ENCODE measurements around the gene TMEM250.

TMEM250 gene

GRCh38 chr9:136140966-136141365 is 22.3 kb upstream of the TMEM250 start:
- H3K9ac ChIP-seq (ENCODE audit: low read depth in 1 of 2, low read length in 2 of 2) = no peak overlapping the region
- no peaks in the 10 kb centered on the region for H3K36me3 ChIP-seq (ENCODE audit: control insufficient read depth in 2 of 2, insufficient read depth in 2 of 2, low read length in 2 of 2)
- no peaks in the 10 kb centered on the region for H3K9me3 ChIP-seq (ENCODE audit: control insufficient read depth in 2 of 2, low read length in 2 of 2)
- H3K27ac ChIP-seq (ENCODE audit: low read depth in 2 of 2, low read length in 2 of 2) = no peak overlapping the region
- H3K4me1 ChIP-seq (ENCODE audit: control insufficient read depth in 2 of 2, insufficient read depth in 2 of 2, low read length in 2 of 2) = no peaks in the 10 kb centered on the region
- H3K27me3 ChIP-seq (ENCODE audit: control insufficient read depth in 2 of 2, insufficient read depth in 2 of 2, low read length in 2 of 2) = peaks cover 2 to 15% of the 10 kb centered on the region in 2 donors
- no peak overlapping the region for H3K4me3 ChIP-seq (ENCODE audit: low read length in 2 of 2)

- Histone ChIP-seq H3K27ac (ENCODE audit: low read depth in 2 of 2, low read length in 2 of 2) (no peak overlapping the region), H3K4me3 (ENCODE audit: low read length in 2 of 2) (no peak overlapping the region), H3K27me3 (ENCODE audit: control insufficient read depth in 2 of 2, insufficient read depth in 2 of 2, low read length in 2 of 2) (peaks cover 4 to 18% of the 10 kb centered on the region in 2 donors), H3K9me3 (ENCODE audit: control insufficient read depth in 2 of 2, low read length in 2 of 2) (no peaks in the 10 kb centered on the region), H3K4me1 (ENCODE audit: control insufficient read depth in 2 of 2, insufficient read depth in 2 of 2, low read length in 2 of 2) (no peaks in the 10 kb centered on the region), H3K9ac (ENCODE audit: low read depth in 1 of 2, low read length in 2 of 2) (no peak overlapping the region), H3K36me3 (ENCODE audit: control insufficient read depth in 2 of 2, insufficient read depth in 2 of 2, low read length in 2 of 2) (no peaks in the 10 kb centered on the region)
Observed at GRCh38 chr9:136140046-136140445, 21.4 kb upstream of the TMEM250 start.

DNA sequence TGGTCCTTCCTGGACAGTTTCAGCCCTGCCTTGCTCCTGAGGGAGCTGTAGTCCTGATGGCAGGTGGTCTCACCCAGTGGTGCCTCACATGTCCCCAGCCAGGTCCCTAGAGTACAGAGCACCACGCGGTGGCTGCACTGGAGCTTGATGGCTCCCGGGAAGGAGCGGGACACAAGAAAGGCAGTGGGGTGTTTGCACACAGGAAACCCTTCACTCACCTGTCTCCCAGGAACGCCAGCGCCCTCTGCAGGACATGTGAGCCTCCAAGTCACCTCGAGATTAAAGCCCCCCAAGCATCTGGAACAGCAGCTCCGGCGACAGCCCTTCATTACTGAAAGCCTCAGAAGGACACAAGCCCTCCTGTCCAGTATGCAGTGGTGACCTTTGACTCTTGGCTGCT is 19.9 kb upstream of the TMEM250 start:
- no peaks in the 10 kb centered on the region for H3K9me3 ChIP-seq (ENCODE audit: control insufficient read depth in 2 of 2, low read length in 2 of 2)
- H3K27me3 ChIP-seq (ENCODE audit: control insufficient read depth in 2 of 2, insufficient read depth in 2 of 2, low read length in 2 of 2) = peaks cover 11 to 24% of the 10 kb centered on the region in 2 donors
- H3K9ac ChIP-seq (ENCODE audit: low read depth in 1 of 2, low read length in 2 of 2) = no peak overlapping the region
- H3K27ac ChIP-seq (ENCODE audit: low read depth in 2 of 2, low read length in 2 of 2) = no peak overlapping the region
- no peak overlapping the region for H3K4me3 ChIP-seq (ENCODE audit: low read length in 2 of 2)
- no peaks in the 10 kb centered on the region for H3K36me3 ChIP-seq (ENCODE audit: control insufficient read depth in 2 of 2, insufficient read depth in 2 of 2, low read length in 2 of 2)
- H3K4me1 ChIP-seq (ENCODE audit: control insufficient read depth in 2 of 2, insufficient read depth in 2 of 2, low read length in 2 of 2) = peaks cover 0 to 4% of the 10 kb centered on the region in 2 donors

DNA sequence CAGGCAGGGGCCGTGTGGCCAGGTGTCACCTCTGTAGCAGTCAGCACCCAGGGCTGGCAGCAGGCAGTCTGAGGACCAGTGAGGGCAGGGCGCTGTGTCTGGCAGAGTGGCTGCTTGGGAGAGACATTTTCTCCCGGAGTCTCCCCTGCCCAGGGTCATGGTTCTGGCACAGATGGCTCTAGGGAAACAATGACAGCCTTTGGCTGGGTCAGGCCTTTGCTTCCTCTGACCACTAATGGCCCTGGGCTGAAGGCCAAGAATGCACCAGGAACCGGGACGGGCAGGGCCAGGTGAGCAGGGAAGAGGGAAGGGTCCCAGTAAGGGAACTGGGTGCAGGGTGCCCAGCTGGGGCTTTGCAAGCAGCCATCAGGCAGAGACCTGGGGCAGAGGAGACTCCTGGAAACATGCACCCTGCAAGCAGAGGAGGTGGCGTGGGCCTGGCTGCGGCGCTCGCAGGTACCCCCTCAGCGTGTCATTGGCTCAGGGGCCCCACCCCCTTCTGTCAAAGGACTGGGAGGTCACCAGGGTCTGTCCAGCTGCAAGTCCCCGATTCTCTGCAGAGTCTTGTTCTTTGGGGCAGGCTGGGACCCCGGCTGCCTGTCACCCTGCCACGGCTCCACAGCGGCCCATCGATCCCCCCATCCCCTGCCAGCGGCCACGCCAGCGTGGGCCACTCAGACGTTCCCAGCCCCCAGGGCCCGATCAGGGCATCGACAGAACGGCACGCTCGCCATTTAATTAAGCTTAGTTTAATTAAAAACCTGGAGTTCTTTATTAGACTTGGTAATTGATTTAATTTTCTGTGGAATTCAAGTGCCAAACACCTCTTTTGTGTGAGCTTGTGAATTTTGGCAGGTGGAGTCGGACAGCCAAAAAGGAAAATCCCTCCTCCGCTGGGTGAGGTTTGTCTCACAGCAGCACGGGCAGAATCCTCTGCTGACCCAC is 18.9 kb upstream of the TMEM250 start:
- Histone ChIP-seq H3K4me3 (ENCODE audit: low read length in 2 of 2) (no peak overlapping the region), H3K9me3 (ENCODE audit: control insufficient read depth in 2 of 2, low read length in 2 of 2) (no peaks in the 10 kb centered on the region), H3K27me3 (ENCODE audit: control insufficient read depth in 2 of 2, insufficient read depth in 2 of 2, low read length in 2 of 2) (peaks cover 12 to 23% of the 10 kb centered on the region in 2 donors), H3K36me3 (ENCODE audit: control insufficient read depth in 2 of 2, insufficient read depth in 2 of 2, low read length in 2 of 2) (no peaks in the 10 kb centered on the region), H3K9ac (ENCODE audit: low read depth in 1 of 2, low read length in 2 of 2) (no peak overlapping the region), H3K27ac (ENCODE audit: low read depth in 2 of 2, low read length in 2 of 2) (no peak overlapping the region), H3K4me1 (ENCODE audit: control insufficient read depth in 2 of 2, insufficient read depth in 2 of 2, low read length in 2 of 2) (peaks cover 0 to 5% of the 10 kb centered on the region in 2 donors)

GRCh38 chr9:136136127-136136925 is 17.7 kb upstream of the TMEM250 start:
- Histone ChIP-seq H3K4me1 (ENCODE audit: control insufficient read depth in 2 of 2, insufficient read depth in 2 of 2, low read length in 2 of 2) (peaks cover 0 to 6% of the 10 kb centered on the region in 2 donors), H3K4me3 (ENCODE audit: low read length in 2 of 2) (no peak overlapping the region), H3K9me3 (ENCODE audit: control insufficient read depth in 2 of 2, low read length in 2 of 2) (no peaks in the 10 kb centered on the region), H3K9ac (ENCODE audit: low read depth in 1 of 2, low read length in 2 of 2) (no peak overlapping the region), H3K27me3 (ENCODE audit: control insufficient read depth in 2 of 2, insufficient read depth in 2 of 2, low read length in 2 of 2) (peaks cover 23 to 35% of the 10 kb centered on the region in 2 donors), H3K36me3 (ENCODE audit: control insufficient read depth in 2 of 2, insufficient read depth in 2 of 2, low read length in 2 of 2) (no peaks in the 10 kb centered on the region), H3K27ac (ENCODE audit: low read depth in 2 of 2, low read length in 2 of 2) (no peak overlapping the region)

DNA sequence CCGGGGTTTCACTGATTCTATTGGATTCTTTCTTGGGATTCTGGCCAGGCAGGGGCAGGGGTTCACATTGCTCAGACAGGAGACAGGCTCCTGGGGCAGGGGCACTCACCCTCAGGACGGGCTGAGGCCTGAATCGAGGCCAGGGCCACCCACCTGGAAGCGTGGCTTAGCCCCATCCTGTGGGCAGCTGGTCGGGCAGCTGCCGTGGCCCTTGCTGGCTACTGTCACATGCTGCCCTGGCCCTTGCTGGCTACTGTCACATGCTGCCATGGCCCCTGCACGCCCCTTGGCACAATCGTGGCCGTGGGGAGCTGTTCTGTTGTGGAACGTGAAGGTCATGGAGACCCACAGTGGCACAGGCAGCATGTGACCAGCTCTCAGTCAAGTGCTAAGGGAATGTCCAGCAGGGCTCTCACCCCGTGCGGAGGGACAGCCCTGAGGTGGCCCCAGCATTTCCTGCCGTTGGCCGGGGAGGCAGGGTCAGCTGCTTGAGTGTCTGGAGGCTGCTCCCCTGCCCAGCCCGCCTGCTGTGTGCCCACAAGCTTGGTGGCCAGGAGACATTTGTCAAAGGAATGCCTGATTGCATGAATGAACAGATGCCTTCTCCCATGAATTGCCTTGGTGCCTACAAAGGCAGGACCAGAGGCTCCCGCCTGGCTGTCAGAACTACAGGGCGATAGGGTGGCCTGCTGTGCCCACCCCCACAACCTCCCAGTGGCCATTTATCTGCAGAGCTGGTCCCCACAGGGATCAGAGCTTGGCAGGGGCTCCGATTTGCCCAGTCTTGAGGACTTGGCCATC is 16.9 kb upstream of the TMEM250 start:
- Histone ChIP-seq H3K9ac (ENCODE audit: low read depth in 1 of 2, low read length in 2 of 2) (no peak overlapping the region), H3K27me3 (ENCODE audit: control insufficient read depth in 2 of 2, insufficient read depth in 2 of 2, low read length in 2 of 2) (peaks cover 23 to 38% of the 10 kb centered on the region in 2 donors), H3K27ac (ENCODE audit: low read depth in 2 of 2, low read length in 2 of 2) (no peak overlapping the region), H3K36me3 (ENCODE audit: control insufficient read depth in 2 of 2, insufficient read depth in 2 of 2, low read length in 2 of 2) (no peaks in the 10 kb centered on the region), H3K4me1 (ENCODE audit: control insufficient read depth in 2 of 2, insufficient read depth in 2 of 2, low read length in 2 of 2) (peaks cover 0 to 12% of the 10 kb centered on the region in 2 donors), H3K9me3 (ENCODE audit: control insufficient read depth in 2 of 2, low read length in 2 of 2) (no peaks in the 10 kb centered on the region), H3K4me3 (ENCODE audit: low read length in 2 of 2) (no peak overlapping the region)

DNA sequence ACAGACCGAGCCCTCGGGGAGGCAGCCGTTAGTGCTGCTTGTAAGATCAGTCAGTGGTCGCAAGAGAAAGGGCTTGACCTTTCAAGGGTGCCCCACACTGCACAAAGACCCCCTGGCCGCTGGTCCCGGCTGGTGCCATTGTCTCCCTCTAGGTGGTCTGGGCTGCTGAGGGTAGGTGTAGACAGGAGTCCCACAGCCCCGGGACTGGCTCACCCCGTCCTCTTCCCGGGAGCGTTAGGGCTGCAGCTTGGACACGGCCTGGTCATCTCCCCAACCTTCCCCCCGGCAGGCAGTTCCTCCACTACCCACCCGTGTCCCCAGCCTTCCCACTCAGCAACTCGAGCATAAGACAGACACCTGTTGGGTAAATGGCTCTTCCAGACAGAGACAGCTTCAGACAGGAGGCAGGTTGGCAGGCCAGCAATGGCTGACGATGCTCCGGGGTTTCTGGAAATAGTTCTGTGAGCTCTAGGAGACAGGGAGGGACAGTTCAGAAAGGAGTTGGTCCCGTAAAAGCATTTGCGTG is 15.3 kb upstream of the TMEM250 start:
- H3K9ac ChIP-seq (ENCODE audit: low read depth in 1 of 2, low read length in 2 of 2) = no peak overlapping the region
- no peaks in the 10 kb centered on the region for H3K9me3 ChIP-seq (ENCODE audit: control insufficient read depth in 2 of 2, low read length in 2 of 2)
- H3K27me3 ChIP-seq (ENCODE audit: control insufficient read depth in 2 of 2, insufficient read depth in 2 of 2, low read length in 2 of 2) = peaks cover 27 to 42% of the 10 kb centered on the region in 2 donors
- H3K4me1 ChIP-seq (ENCODE audit: control insufficient read depth in 2 of 2, insufficient read depth in 2 of 2, low read length in 2 of 2) = peaks cover 0 to 16% of the 10 kb centered on the region in 2 donors
- H3K36me3 ChIP-seq (ENCODE audit: control insufficient read depth in 2 of 2, insufficient read depth in 2 of 2, low read length in 2 of 2) = no peaks in the 10 kb centered on the region
- H3K27ac ChIP-seq (ENCODE audit: low read depth in 2 of 2, low read length in 2 of 2) = no peak overlapping the region
- no peak overlapping the region for H3K4me3 ChIP-seq (ENCODE audit: low read length in 2 of 2)

DNA sequence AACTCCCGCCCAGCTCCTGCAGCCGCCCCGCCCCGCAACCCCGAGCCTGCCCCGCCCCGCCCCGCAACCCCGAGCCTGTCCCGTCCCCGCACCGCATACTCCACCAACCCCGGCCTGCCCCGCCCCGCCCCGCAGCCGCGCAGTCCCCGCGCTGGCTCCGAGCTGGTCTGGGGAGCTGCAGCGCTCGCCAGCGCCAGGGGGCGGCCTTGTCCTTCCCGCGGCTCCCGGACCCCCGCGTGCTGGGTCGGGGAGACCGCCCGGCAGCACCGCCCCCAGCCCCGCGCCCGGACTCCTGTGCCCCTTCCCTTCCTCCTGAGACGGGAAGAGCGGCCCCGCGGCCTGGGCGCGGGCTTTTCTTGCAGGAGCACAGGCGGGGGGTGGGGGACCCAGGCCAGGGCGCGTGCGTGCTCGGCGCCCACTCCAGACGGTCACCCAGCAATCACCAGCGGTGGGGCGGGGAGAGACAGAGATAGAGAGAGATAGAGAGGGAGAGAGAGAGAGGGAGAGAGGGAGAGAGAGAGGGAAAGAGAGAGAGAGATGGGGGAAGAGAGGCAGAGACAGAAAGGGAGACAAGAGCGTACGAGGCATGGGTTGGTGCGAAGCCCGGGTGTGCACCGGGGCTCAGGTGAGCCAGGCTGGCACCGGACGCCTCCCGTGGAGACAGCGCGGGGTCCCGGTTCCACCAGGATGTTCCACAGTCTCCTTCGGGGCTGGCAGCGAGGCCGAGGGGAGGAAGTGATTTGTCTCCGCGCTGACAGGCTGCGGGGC is 14.7 kb upstream of the TMEM250 start:
- peaks cover 27 to 42% of the 10 kb centered on the region in 2 donors for H3K27me3 ChIP-seq (ENCODE audit: control insufficient read depth in 2 of 2, insufficient read depth in 2 of 2, low read length in 2 of 2)
- H3K36me3 ChIP-seq (ENCODE audit: control insufficient read depth in 2 of 2, insufficient read depth in 2 of 2, low read length in 2 of 2) = no peaks in the 10 kb centered on the region
- H3K9ac ChIP-seq (ENCODE audit: low read depth in 1 of 2, low read length in 2 of 2) = no peak overlapping the region
- H3K27ac ChIP-seq (ENCODE audit: low read depth in 2 of 2, low read length in 2 of 2) = no peak overlapping the region
- H3K9me3 ChIP-seq (ENCODE audit: control insufficient read depth in 2 of 2, low read length in 2 of 2) = no peaks in the 10 kb centered on the region
- H3K4me1 ChIP-seq (ENCODE audit: control insufficient read depth in 2 of 2, insufficient read depth in 2 of 2, low read length in 2 of 2) = peaks cover 0 to 16% of the 10 kb centered on the region in 2 donors
- H3K4me3 ChIP-seq (ENCODE audit: low read length in 2 of 2) = peak overlapping the region in 1 of 2 donors; percentile 35

DNA sequence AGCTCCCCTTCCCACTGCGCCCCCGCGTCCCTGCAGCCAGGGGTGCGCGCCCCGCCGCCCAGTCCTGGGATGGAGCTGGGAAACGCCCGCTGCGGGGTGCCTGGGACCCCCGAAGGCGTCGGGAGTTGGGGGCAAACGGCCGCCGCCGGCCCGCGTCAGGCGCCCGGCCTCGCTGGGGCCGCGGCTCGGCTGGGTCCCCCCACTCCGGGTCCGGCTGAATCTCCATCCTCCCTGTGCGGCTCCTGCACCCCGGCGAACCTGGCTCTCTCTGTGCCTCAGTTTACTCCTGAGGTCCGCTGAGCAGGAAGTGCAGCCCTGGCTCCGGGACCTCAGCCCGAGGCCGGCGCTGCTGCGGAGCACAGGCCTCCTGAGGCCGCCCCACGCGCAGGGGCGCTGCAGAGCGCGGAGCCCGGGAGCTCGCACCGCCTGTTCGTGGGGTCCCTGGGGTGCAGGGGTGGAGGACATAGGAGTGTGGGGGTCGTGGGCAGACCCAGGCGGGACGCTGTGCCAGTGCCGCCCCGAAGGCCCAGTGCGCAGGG is 13.9 kb upstream of the TMEM250 start:
- no peak overlapping the region for H3K9ac ChIP-seq (ENCODE audit: low read depth in 1 of 2, low read length in 2 of 2)
- no peak overlapping the region for H3K4me3 ChIP-seq (ENCODE audit: low read length in 2 of 2)

More for the DNA sequence above, 13.9 kb upstream of the TMEM250 start:
- Histone ChIP-seq H3K27ac (ENCODE audit: low read depth in 2 of 2, low read length in 2 of 2) (no peak overlapping the region), H3K36me3 (ENCODE audit: control insufficient read depth in 2 of 2, insufficient read depth in 2 of 2, low read length in 2 of 2) (no peaks in the 10 kb centered on the region), H3K4me1 (ENCODE audit: control insufficient read depth in 2 of 2, insufficient read depth in 2 of 2, low read length in 2 of 2) (peaks cover 0 to 16% of the 10 kb centered on the region in 2 donors), H3K27me3 (ENCODE audit: control insufficient read depth in 2 of 2, insufficient read depth in 2 of 2, low read length in 2 of 2) (peaks cover 27 to 44% of the 10 kb centered on the region in 2 donors), H3K9me3 (ENCODE audit: control insufficient read depth in 2 of 2, low read length in 2 of 2) (no peaks in the 10 kb centered on the region)

Data from mucosa of rectum (tissue), 2 donors.